Neural cell (in vitro differentiated cells): ENCODE measurements around the gene ADAMTS16. TPM values are rescaled to one million over a fixed set of nuclear protein-coding genes. Genes with fewer than 3 reads are reported as not detected.

Experiments used
- H2AFZ ChIP-seq: fragments of 200-600, 300-800 bp; sonication (generic), shearing (Covaris generic); 2 replicates; pipeline ENCODE4 v1.6.0; 2014; ENCODE audit warnings: low read depth, mild to moderate bottlenecking, antibody characterized with exemption, low read length, moderate library complexity
- H3F3A ChIP-seq: fragments of 200-600 bp; shearing (Covaris generic); 2 replicates; pipeline ENCODE4 v1.6.1; 2016; ENCODE audit warnings: mild to moderate bottlenecking, moderate library complexity, mixed read lengths, antibody characterized with exemption, low read length; ENCODE audit not compliant: insufficient read depth, poor library complexity, severe bottlenecking
- H3K27ac ChIP-seq: fragments of 200-600, 300-800 bp; sonication (generic), shearing (Covaris generic); 2 replicates; pipeline ENCODE4 v1.5.1; 2014; ENCODE audit warnings: mild to moderate bottlenecking, low read length, moderate library complexity
- H3K27me3 ChIP-seq: fragments of 300-800, 200-600 bp; sonication (generic), shearing (Covaris generic); 2 replicates; pipeline ENCODE4 v1.6.0; 2014; ENCODE audit warnings: mild to moderate bottlenecking, low read depth, low read length, moderate library complexity; ENCODE audit not compliant: insufficient read depth
- H3K36me3 ChIP-seq: fragments of 300-800, 200-600 bp; sonication (generic), shearing (Covaris generic); 2 replicates; pipeline ENCODE4 v1.5.1; 2014; ENCODE audit warnings: mild to moderate bottlenecking, antibody characterized with exemption, low read length, moderate library complexity; ENCODE audit not compliant: insufficient read depth
- H3K4me2 ChIP-seq: fragments of 300-800, 200-600 bp; sonication (generic), shearing (Covaris generic); 2 replicates; pipeline ENCODE4 v1.6.0; 2014; ENCODE audit warnings: mild to moderate bottlenecking, low read length
- H3K4me3 ChIP-seq: fragments of 300-800, 200-600 bp; sonication (generic), shearing (Covaris generic); 2 replicates; pipeline ENCODE4 v1.5.1; 2014; ENCODE audit warnings: mild to moderate bottlenecking, low read length, moderate library complexity
- H3K79me2 ChIP-seq: fragments of 200-600 bp; shearing (Covaris generic); replicated peaks from 2 replicates; pipeline ENCODE4 v1.6.0; 2014; ENCODE audit warnings: mild to moderate bottlenecking, low read length, moderate library complexity; ENCODE audit not compliant: insufficient read depth
- H3K9ac ChIP-seq: fragments of 300-800, 200-600 bp; sonication (generic), shearing (Covaris generic); 2 replicates; pipeline ENCODE4 v1.6.1; 2016; ENCODE audit warnings: mild to moderate bottlenecking, low read length, mixed read lengths
- H3K9me2 ChIP-seq: fragments of 200-600 bp; shearing (Covaris generic); 2 replicates; pipeline ENCODE4 v1.6.1; 2016; ENCODE audit warnings: mild to moderate bottlenecking, low read length, mixed read lengths; ENCODE audit not compliant: insufficient read depth
- H3K9me3 ChIP-seq: fragments of 200-600, 300-800 bp; sonication (generic), shearing (Covaris generic); 2 replicates; pipeline ENCODE4 v1.6.1; 2016; ENCODE audit warnings: mild to moderate bottlenecking, mixed run types, low read length, moderate library complexity, mixed read lengths
- H4K20me1 ChIP-seq: fragments of 200-600 bp; shearing (Covaris generic); 2 replicates; pipeline ENCODE4 v1.6.1; 2016; ENCODE audit warnings: mild to moderate bottlenecking, mixed run types; ENCODE audit not compliant: insufficient read depth
- CTCF ChIP-seq: fragments of 450-650 bp; IDR thresholded peaks from 2 replicates; pipeline ENCODE4 v1.5.1; 2014; ENCODE audit warnings: antibody characterized with exemption, mild to moderate bottlenecking, moderate library complexity; ENCODE audit not compliant: poor library complexity, severe bottlenecking
- EP300 ChIP-seq: fragments of 450-650 bp; conservative IDR thresholded peaks from 2 replicates; pipeline ENCODE4 v1.6.1; 2014; ENCODE audit warnings: antibody characterized with exemption, mild to moderate bottlenecking, moderate library complexity; ENCODE audit not compliant: poor library complexity, severe bottlenecking
- EZH2 ChIP-seq: fragments of 200-600, 300-800 bp; shearing (Covaris generic), sonication (generic); IDR thresholded peaks from 2 replicates; pipeline ENCODE4 v1.6.1; 2014; ENCODE audit warnings: antibody characterized with exemption, low read length, borderline replicate concordance, mild to moderate bottlenecking; ENCODE audit not compliant: insufficient read depth, poor library complexity, severe bottlenecking
- MXI1 ChIP-seq: fragments of 450-650 bp; conservative IDR thresholded peaks from 2 replicates; pipeline ENCODE4 v1.6.1; 2014; ENCODE audit warnings: antibody characterized with exemption, mild to moderate bottlenecking; ENCODE audit not compliant: poor library complexity, severe bottlenecking
- POLR2AphosphoS5 ChIP-seq: IDR thresholded peaks from 2 replicates; pipeline ENCODE4 v1.6.1; 2012
- RAD21 ChIP-seq: fragments of 450-650 bp; conservative IDR thresholded peaks from 2 replicates; pipeline ENCODE4 v1.6.1; 2014; ENCODE audit warnings: antibody characterized with exemption, mild to moderate bottlenecking, moderate library complexity
- REST ChIP-seq: IDR thresholded peaks from 2 replicates; pipeline ENCODE4 v1.6.1; 2012; ENCODE audit warnings: borderline replicate concordance
- SMC3 ChIP-seq: fragments of 450-650 bp; conservative IDR thresholded peaks from 2 replicates; pipeline ENCODE4 v1.6.1; 2014; ENCODE audit warnings: antibody characterized with exemption, mild to moderate bottlenecking, moderate library complexity; ENCODE audit not compliant: poor library complexity
- TAF1 ChIP-seq: IDR thresholded peaks from 2 replicates; pipeline ENCODE4 v1.6.1; 2012; ENCODE audit warnings: low read depth
- polyA plus RNA-seq: library from polyadenylated mRNA; depleted of rRNA; stranded (reverse); fragments of >200 nt; gene quantifications from 2 replicates; pipeline ENCODE4 v1.2.3, GENCODE V29; 2014

The ADAMTS16 gene
- polyA plus RNA-seq, 1 donor from 2014 or later, result 1.3 TPM

DNA sequence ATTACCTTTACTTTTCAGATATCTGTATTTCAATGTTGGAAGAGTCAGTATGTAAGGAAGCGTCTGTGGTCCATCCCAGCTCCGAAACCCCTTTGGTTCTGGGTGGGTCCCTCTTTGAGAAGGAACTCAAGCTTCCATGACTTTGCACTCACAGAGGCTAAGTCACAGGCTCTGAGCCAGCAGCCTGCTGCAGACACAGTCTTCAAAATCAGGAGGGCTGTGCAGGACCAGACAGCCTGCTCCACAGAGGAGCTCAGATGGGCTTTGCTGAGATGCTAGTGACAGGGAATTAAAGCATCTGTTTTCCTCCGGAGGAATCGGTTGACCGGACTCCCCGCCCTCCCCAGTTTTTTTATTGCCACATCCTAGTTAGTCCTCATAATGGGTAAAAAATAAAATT, 155.9 kb downstream of the ADAMTS16 start:
- H3K9me3 ChIP-seq, result no peaks in the 10 kb centered on the region
- no peaks in the 10 kb centered on the region for H3K79me2 ChIP-seq
- H3K27ac ChIP-seq, result no peak overlapping the region
- H3K9me2 ChIP-seq, result no peaks in the 10 kb centered on the region
- H3F3A ChIP-seq, result no peaks in the 10 kb centered on the region
- no peaks in the 10 kb centered on the region for H3K27me3 ChIP-seq
- H3K4me2 ChIP-seq, result no peak overlapping the region
- no peak overlapping the region for H3K4me3 ChIP-seq
- TF ChIP-seq EP300 (no peak), MXI1 (no peak), EZH2 (no peak), POLR2AphosphoS5 (no peak), REST (no peak), TAF1 (no peak), SMC3 (no peak), CTCF (no peak), RAD21 (no peak)
- no peak overlapping the region for H3K9ac ChIP-seq
- no peaks in the 10 kb centered on the region for H3K36me3 ChIP-seq
- no peak overlapping the region for H2AFZ ChIP-seq
- no peaks in the 10 kb centered on the region for H4K20me1 ChIP-seq

- TF ChIP-seq CTCF (no peak), MXI1 (no peak), TAF1 (no peak), POLR2AphosphoS5 (no peak), EP300 (no peak), EZH2 (no peak), SMC3 (no peak), REST (no peak), RAD21 (no peak)
- Histone ChIP-seq H3K27ac (no peak overlapping the region), H3K36me3 (no peaks in the 10 kb centered on the region), H3K9me3 (no peaks in the 10 kb centered on the region), H4K20me1 (no peaks in the 10 kb centered on the region), H3K4me3 (no peak overlapping the region), H3F3A (no peaks in the 10 kb centered on the region), H3K4me2 (no peak overlapping the region), H3K9me2 (no peaks in the 10 kb centered on the region), H3K27me3 (no peaks in the 10 kb centered on the region), H3K79me2 (no peaks in the 10 kb centered on the region), H2AFZ (no peak overlapping the region), H3K9ac (no peak overlapping the region)
Observed at GRCh38 chr5:5297432-5298067, 157.4 kb downstream of the ADAMTS16 start.
